HepG2 (cell line): ENCODE data around the gene PAM16. TPM values are rescaled to one million over a fixed set of nuclear protein-coding genes. Genes with fewer than 3 reads are reported as not detected.
A peak's percentile ranks its signal among the peaks of the same experiment; 100 is the strongest.

ENCODE experiments used
- BCL6 ChIP-seq: IDR thresholded peaks from 2 replicates; pipeline ENCODE4 v1.6.1; 2016; ENCODE audit warnings: missing genetic modification reagents, missing compliant biosample characterization
- DNMT3B ChIP-seq: conservative IDR thresholded peaks from 2 replicates; pipeline ENCODE4 v1.6.1; 2016; ENCODE audit warnings: missing biosample characterization, control low read depth
- EP300 ChIP-seq, 3 experiments: sonication (generic) in 1 of 3; formaldehyde crosslinking in 1 of 3; IDR thresholded peaks; 2 replicates each; pipeline versions ENCODE4 v1.5.1 to v1.6.1; 2011 to 2020; ENCODE audit warnings: low read depth in 2 of 3, low read length in 2 of 3, borderline replicate concordance in 1 of 3, improper control_type of control experiment in 1 of 3, mild to moderate bottlenecking in 1 of 3, missing genetic modification reagents in 1 of 3, moderate library complexity in 1 of 3
- GATAD2A ChIP-seq: IDR thresholded peaks from 2 replicates; pipeline ENCODE4 v1.6.1; 2016
- GZF1 ChIP-seq: sonication (generic); formaldehyde crosslinking; IDR thresholded peaks from 2 replicates; pipeline ENCODE4 v1.5.1; 2020; ENCODE audit warnings: mild to moderate bottlenecking, missing genetic modification reagents
- HDAC6 ChIP-seq: fragments of 200-600 bp; sonication (generic); IDR thresholded peaks from 2 replicates; pipeline ENCODE4 v1.7.0; 2017; ENCODE audit warnings: mild to moderate bottlenecking, antibody characterized with exemption, low read length, low read depth
- LRRFIP1 ChIP-seq: sonication (generic); formaldehyde crosslinking; conservative IDR thresholded peaks from 2 replicates; pipeline ENCODE4 v1.4.0; 2020; ENCODE audit warnings: missing genetic modification reagents
- MLLT10 ChIP-seq: sonication (generic); formaldehyde crosslinking; IDR thresholded peaks from 2 replicates; pipeline ENCODE4 v1.4.0; 2020; ENCODE audit warnings: missing genetic modification reagents
- PBX2 ChIP-seq: IDR thresholded peaks from 2 replicates; pipeline ENCODE4 v1.6.1; 2016; ENCODE audit warnings: control low read depth
- TRIM24 ChIP-seq: sonication (generic); formaldehyde crosslinking; IDR thresholded peaks from 2 replicates; pipeline ENCODE4 v1.8.0; 2022; ENCODE audit warnings: mild to moderate bottlenecking, missing genetic modification reagents
- ZEB1 ChIP-seq: IDR thresholded peaks from 2 replicates; pipeline ENCODE4 v1.6.1; 2012; ENCODE audit warnings: mild to moderate bottlenecking, low read depth, inconsistent platforms; ENCODE audit not compliant: insufficient replicate concordance
- ZNF251 ChIP-seq: sonication (generic); formaldehyde crosslinking; IDR thresholded peaks from 2 replicates; pipeline ENCODE4 v1.9.0; 2021; ENCODE audit warnings: mild to moderate bottlenecking, missing genetic modification reagents
- ZNF282 ChIP-seq: fragments of 450-650 bp; IDR thresholded peaks from 2 replicates; pipeline ENCODE4 v1.6.1; 2018; ENCODE audit not compliant: partially characterized antibody
- ZNF34 ChIP-seq: sonication (generic); formaldehyde crosslinking; IDR thresholded peaks from 2 replicates; pipeline ENCODE4 v1.4.0; 2020; ENCODE audit warnings: mild to moderate bottlenecking, missing genetic modification reagents, borderline replicate concordance
- ZNF605 ChIP-seq: sonication (generic); formaldehyde crosslinking; IDR thresholded peaks from 2 replicates; pipeline ENCODE4 v1.8.0; 2022; ENCODE audit warnings: mild to moderate bottlenecking, missing genetic modification reagents
- ZNF720 ChIP-seq: sonication (generic); formaldehyde crosslinking; IDR thresholded peaks from 2 replicates; pipeline ENCODE4 v1.4.0; 2020; ENCODE audit warnings: missing genetic modification reagents
- ZNF746 ChIP-seq: sonication (generic); formaldehyde crosslinking; IDR thresholded peaks from 2 replicates; pipeline ENCODE4 v1.8.0; 2022; ENCODE audit warnings: mild to moderate bottlenecking, missing genetic modification reagents
- polyA plus RNA-seq, 8 experiments: library from polyadenylated mRNA; depleted of rRNA in 3 of 8; stranded (reverse) in 7 of 8; unstranded in 1 of 8; fragments of >200 nt; fragmentation: Illumina TruSeq in 4 of 8; extraction: Trizol in 4 of 8; gene quantifications; 2 replicates each; pipeline versions ENCODE4 v1.2.1 to v1.2.3, GENCODE V29; 2011 to 2016; ENCODE audit warnings: low read depth in 4 of 8, missing spikeins in 1 of 8, mixed read lengths in 1 of 8; ENCODE audit not compliant: insufficient read depth in 1 of 8
- total RNA-seq, 5 experiments: library from RNA; depleted of rRNA; stranded (reverse); fragments of >200 nt; fragmentation: Illumina TruSeq; extraction: Trizol; gene quantifications; 2 replicates each; pipeline ENCODE4 v1.2.3, GENCODE V29; 2016; ENCODE audit warnings: low read depth in 1 of 5
- TF ChIP-seq, protein P1 (sequence below): sonication (generic); formaldehyde crosslinking; IDR thresholded peaks from 2 replicates; pipeline ENCODE4 v1.4.0; 2020; ENCODE audit warnings: missing genetic modification reagents, borderline replicate concordance
- TF ChIP-seq, protein P2 (sequence below): fragments of 450-650 bp; IDR thresholded peaks from 2 replicates; pipeline ENCODE4 v1.6.1; 2017
- TF ChIP-seq, protein P3 (sequence below): sonication (generic); formaldehyde crosslinking; IDR thresholded peaks from 2 replicates; pipeline ENCODE4 v1.4.0; 2020; ENCODE audit warnings: mild to moderate bottlenecking, missing genetic modification reagents

PAM16 gene
- total and polyA plus RNA-seq, 2 of the 13 experiments (the other 11 are each of a cell fraction or from before 2014, with no cell fraction given), result 51.5 to 51.8 TPM

DNA sequence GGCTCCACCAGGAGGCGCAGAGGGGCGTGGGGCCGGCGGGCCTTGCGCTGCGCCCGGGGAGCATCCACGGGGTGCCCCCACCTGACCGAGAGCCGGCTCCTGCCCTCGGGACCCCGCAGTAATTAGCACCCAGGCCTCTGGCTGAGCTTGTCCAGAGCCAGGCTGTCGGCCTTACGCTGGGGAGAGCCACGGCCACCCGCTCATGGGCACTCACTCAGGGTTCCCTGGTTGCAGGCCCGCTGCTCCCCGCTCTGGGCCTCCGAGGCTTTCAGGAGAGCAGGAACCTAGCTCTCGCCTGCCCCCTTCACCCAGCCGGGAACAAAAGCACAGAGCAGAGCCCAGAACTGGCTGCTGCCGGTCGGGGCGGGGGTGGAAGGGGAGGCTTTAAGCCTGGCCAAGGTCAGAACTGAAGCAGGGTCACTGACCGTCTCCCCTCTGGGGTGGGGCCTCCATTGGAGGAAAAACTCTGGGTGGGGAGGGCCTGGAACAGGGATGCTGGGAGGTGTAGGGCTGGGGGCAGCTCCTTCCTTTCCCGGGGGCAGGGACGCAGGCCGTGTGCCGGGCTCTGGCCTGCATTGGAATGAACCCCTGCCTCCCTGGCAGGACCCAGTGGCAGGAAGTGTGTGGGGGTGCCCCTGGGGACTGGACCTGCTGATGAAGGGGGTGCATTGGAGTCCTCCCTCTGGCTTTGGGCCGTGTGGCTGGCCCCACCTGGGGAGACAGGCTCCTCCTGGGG lies 22.9 kb downstream of the PAM16 start (continued):
- TF ChIP-seq, protein P1, sequence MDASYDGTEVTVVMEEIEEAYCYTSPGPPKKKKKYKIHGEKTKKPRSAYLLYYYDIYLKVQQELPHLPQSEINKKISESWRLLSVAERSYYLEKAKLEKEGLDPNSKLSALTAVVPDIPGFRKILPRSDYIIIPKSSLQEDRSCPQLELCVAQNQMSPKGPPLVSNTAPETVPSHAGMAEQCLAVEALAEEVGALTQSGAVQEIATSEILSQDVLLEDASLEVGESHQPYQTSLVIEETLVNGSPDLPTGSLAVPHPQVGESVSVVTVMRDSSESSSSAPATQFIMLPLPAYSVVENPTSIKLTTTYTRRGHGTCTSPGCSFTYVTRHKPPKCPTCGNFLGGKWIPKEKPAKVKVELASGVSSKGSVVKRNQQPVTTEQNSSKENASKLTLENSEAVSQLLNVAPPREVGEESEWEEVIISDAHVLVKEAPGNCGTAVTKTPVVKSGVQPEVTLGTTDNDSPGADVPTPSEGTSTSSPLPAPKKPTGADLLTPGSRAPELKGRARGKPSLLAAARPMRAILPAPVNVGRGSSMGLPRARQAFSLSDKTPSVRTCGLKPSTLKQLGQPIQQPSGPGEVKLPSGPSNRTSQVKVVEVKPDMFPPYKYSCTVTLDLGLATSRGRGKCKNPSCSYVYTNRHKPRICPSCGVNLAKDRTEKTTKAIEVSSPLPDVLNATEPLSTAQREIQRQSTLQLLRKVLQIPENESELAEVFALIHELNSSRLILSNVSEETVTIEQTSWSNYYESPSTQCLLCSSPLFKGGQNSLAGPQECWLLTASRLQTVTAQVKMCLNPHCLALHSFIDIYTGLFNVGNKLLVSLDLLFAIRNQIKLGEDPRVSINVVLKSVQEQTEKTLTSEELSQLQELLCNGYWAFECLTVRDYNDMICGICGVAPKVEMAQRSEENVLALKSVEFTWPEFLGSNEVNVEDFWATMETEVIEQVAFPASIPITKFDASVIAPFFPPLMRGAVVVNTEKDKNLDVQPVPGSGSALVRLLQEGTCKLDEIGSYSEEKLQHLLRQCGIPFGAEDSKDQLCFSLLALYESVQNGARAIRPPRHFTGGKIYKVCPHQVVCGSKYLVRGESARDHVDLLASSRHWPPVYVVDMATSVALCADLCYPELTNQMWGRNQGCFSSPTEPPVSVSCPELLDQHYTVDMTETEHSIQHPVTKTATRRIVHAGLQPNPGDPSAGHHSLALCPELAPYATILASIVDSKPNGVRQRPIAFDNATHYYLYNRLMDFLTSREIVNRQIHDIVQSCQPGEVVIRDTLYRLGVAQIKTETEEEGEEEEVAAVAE (CRISPR knock-in tag), result peak; percentile 35; the same call in 1 of the 2 replicates
- TF ChIP-seq ZNF605, result no peak; the same call in 1 of the 2 replicates
- TF ChIP-seq GZF1, result peak; percentile 77; the same call in 1 of the 2 replicates
- TF ChIP-seq ZNF720 (CRISPR knock-in tag), result no peak
- TF ChIP-seq PBX2, result no peak
- 0 out of 2 replicates have a peak, but pooled peaks have one; percentile 22 for TF ChIP-seq ZNF34 (CRISPR knock-in tag)
- peak; percentile 36 for TF ChIP-seq ZEB1
- TF ChIP-seq, protein P2, sequence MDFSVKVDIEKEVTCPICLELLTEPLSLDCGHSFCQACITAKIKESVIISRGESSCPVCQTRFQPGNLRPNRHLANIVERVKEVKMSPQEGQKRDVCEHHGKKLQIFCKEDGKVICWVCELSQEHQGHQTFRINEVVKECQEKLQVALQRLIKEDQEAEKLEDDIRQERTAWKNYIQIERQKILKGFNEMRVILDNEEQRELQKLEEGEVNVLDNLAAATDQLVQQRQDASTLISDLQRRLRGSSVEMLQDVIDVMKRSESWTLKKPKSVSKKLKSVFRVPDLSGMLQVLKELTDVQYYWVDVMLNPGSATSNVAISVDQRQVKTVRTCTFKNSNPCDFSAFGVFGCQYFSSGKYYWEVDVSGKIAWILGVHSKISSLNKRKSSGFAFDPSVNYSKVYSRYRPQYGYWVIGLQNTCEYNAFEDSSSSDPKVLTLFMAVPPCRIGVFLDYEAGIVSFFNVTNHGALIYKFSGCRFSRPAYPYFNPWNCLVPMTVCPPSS, result no peak
- TF ChIP-seq ZNF746 (CRISPR knock-in tag), result no peak
- 0 out of 4 replicates have a peak, but pooled peaks of 1 of the 2 experiments have one; percentile 23 for TF ChIP-seq EP300 (IDR thresholded peaks at IDR 0.05; ENCODE audit: low read depth in 2 of 2, low read length in 2 of 2)
- TF ChIP-seq EP300 (CRISPR knock-in tag; IDR thresholded peaks at IDR 0.05; ENCODE audit: borderline replicate concordance), result no peak
- no peak for TF ChIP-seq HDAC6
- no peak for TF ChIP-seq TRIM24 (CRISPR knock-in tag)
- TF ChIP-seq BCL6, result peak; percentile 53
- TF ChIP-seq, protein P3, sequence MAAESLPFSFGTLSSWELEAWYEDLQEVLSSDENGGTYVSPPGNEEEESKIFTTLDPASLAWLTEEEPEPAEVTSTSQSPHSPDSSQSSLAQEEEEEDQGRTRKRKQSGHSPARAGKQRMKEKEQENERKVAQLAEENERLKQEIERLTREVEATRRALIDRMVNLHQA (CRISPR knock-in tag), result no peak
- TF ChIP-seq DNMT3B (CRISPR knock-in tag), result no peak
- no peak; the same call in 1 of the 2 replicates for TF ChIP-seq LRRFIP1
- TF ChIP-seq MLLT10 (CRISPR knock-in tag), result no peak
- TF ChIP-seq ZNF251 (CRISPR knock-in tag), result no peak
- TF ChIP-seq ZNF282, result no peak
- TF ChIP-seq GATAD2A (CRISPR knock-in tag), result peak; percentile 73
